Muscle of back (tissue), 11 donors: ENCODE results near the gene QRSL1. TPM values are rescaled to one million over a fixed set of nuclear protein-coding genes. Genes with fewer than 3 reads are reported as not detected.
A peak's percentile ranks its signal among the peaks of the same experiment; 100 is the strongest.
"Not testable (repeated sequence)": the region's sequence is repeated elsewhere in the genome, so short reads cannot be mapped to it uniquely, and the experiment has no call there.

ENCODE experiments used
- DNase-seq, 3 donors: peaks; one replicate each; pipeline versions ENCODE4 v3.0.0 to v3.0.0-alpha.2; 2013
- polyA plus RNA-seq, 10 donors: library from polyadenylated mRNA; unstranded; fragments of 120-200 nt; gene quantifications; one replicate each; pipeline ENCODE4 v1.2.1, GENCODE V29; 2013; ENCODE audit not compliant: insufficient read length in 10 of 10

Gene QRSL1
- polyA plus RNA-seq, 10 donors = 9.4 to 17.4 (median 13.1) TPM

DNA sequence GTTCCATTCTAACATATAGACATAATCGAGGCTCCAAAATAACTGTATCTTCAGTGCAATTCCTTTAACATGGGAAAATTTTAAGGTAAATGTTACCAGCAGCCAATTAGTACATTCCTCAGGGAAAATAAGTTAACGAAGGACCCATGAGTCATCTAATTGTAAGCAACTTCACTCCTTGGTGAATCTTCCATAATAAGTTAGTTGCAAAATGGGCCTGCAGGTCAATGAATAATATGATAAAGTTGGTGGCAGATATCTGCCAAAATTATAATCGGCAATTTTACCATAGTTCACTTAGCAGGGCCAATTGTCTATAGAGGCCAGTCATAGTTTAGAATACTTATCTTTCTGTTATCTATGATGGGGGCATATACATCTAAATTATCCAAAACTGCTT is 42.3 kb downstream of the QRSL1 start:
- DNase-seq = no peak

- DNase-seq = no peak
These were observed 45.3 kb downstream of the QRSL1 start for GRCh38 chr6:106674541-106675229.

DNA sequence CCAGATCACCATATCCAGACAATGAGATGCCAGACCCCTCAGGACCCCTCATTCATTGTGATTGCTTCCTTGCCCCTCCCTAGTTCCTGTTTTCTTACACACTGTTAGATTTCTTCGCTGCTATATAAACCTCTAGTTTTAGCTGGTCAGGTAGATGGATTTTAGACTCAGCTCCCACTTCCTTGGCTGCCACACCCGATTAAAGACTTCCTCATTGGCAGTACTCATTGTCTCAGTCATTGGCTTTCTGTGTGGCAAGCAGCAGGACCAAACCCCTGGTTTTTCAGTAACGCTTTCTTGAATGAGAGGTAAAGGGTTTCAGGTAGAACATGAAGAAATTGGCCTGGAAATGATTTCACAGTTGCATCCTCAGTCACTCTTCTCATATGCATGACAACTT is 47.9 kb downstream of the QRSL1 start:
- DNase-seq = no peak

DNA sequence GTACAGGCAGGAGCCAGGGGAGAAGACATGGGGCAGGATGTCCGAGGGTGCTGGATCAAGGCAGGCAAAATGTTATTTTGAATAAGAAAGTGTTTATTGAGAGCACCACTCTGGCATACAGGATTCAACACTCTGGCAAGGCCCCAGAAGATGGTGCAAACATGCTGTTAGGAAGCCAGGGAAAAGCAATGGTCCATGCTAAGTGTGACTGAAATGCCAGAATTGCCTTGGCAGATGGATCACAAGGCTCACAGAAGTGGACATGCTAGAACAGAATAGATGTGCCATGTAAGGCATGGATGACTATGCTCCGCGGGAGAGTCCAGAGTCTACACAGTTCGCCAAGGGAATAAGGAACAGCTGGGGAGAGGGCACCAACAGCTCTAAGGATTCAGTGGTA is 54.6 kb downstream of the QRSL1 start:
- no peak for DNase-seq

DNA sequence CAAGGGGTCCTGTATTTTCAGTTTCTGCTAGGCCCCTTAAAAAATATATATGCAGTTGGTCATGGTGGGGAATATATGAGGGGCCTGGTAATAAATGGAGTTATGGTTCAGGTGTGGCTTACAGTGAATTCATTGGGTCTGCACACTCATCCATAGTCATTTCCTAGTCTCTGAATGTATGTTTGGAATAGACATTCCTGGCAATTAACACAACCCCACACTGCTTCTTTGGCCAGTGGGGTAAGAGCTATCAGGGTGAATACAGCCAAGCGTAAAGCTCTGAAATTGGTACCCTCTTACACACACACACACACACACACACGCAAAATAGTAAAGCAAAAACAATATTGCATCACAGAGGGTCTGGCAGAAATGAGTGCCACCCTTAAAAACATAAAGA is 56.5 kb downstream of the QRSL1 start:
- peak in 1 of 3 donors; percentile 6 for DNase-seq

GRCh38 chr6:106688177-106688951 is 59.0 kb downstream of the QRSL1 start:
- no peak for DNase-seq

- DNase-seq = peak in 1 of 3 donors; percentile 27
These were observed 62.9 kb downstream of the QRSL1 start for GRCh38 chr6:106692112-106692818.

DNA sequence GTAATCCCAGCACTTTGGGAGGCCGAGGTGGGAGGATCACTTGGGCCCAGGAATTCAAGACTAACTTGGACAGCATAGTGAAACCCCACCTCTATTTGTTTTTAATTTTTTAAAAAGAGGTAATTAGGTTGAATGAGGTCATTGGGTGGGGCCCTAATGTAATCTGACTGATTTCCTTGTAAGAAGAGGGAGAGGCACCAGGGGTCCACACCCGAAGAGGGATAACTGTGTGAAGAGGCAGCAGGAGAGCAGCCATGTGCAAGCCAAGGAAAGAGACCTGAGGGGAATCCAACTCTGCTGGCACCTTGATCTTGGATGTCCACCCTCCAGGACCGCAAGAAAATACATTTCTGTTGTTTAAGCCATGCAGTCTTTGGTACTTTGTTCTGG is 63.4 kb downstream of the QRSL1 start:
- DNase-seq = no peak

GRCh38 chr6:106693418-106693817 is 64.0 kb downstream of the QRSL1 start:
- DNase-seq = peak in 1 of 3 donors; percentile 23

DNA sequence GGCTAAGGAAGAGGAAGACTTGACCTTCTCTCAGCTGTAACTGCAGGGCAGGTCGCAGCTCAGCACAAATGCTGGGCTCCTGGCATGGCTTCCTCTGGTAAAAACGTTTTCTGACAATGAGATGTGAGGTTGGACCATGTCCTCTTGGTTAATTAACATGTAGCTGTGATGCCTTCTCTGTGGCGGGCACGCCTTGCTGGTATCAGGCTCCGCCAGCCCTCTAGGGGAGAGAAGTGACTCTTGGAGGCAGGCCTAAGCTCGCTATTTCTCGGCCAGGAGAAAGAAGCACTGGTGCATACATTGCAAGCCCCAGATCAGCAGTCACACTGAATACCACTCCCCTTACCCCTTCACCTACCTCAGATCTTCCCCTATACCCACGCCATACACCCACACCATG is 65.0 kb downstream of the QRSL1 start:
- DNase-seq = no peak

DNA sequence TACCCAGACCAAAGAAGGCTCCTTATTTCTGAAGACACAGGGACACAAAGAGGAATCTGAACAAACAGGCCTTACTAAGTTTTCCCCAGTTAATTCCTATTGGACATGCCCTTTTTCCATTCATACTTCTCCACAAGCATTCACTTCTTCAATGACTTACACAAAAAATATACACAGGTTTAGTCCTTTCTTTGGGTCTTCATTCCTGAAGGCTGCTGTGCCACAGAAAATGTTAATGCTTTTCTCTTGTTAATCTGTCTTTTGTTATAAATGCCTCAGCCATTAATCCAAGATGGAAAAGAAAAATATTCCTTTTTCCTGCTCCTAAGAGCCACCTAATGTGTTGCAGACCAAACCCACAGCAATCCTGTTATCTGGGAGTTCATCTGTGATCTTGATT is 71.2 kb downstream of the QRSL1 start:
- no peak for DNase-seq

DNA sequence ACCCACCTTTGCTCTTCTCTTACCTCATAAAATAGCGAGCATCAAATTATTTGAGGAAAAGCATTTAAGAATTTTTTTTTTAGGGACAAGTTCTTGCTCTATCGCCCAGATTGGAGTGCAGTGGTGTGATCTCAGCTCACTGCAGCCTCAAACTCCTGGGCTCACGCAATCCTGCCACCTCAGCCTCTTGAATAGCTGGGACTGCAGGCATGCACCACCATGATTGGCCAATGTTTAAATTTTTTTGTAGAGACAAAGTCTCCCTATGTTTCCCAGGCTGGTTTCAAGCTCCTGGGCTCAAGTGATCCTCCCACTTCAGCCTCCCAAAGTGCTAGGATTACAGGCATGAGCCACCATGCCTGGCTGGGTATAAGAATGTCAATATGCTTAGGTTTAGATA is 71.8 kb downstream of the QRSL1 start:
- DNase-seq = not testable (repeated sequence)

GRCh38 chr6:106702046-106702445 is 72.7 kb downstream of the QRSL1 start:
- DNase-seq = no peak

- DNase-seq = peak in 1 of 3 donors; percentile 20
These were observed 73.2 kb downstream of the QRSL1 start for GRCh38 chr6:106702451-106703110.

GRCh38 chr6:106704327-106704726 is 74.9 kb downstream of the QRSL1 start:
- DNase-seq = no peak

DNA sequence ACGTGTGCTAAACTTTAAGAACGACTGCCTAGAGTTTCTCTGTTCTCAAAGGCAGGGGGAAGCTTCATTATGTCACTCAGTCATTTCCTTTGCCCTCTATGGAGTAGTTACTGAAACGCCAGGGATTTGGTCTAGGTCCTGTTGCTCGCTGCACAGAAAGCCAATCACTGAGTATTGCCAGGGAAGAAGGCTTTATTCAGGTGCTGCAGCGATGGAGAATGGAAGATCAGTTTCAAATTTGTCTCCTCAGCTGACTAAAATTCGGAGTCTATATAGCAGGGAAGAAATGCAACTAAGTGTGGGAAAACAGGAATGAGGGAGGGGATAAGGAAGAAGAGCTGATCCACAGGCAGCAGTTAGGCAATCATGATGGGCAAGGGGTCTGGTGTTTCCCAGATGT is 75.8 kb downstream of the QRSL1 start:
- DNase-seq = no peak

GRCh38 chr6:106710580-106710979 is 81.2 kb downstream of the QRSL1 start:
- DNase-seq = no peak

DNA sequence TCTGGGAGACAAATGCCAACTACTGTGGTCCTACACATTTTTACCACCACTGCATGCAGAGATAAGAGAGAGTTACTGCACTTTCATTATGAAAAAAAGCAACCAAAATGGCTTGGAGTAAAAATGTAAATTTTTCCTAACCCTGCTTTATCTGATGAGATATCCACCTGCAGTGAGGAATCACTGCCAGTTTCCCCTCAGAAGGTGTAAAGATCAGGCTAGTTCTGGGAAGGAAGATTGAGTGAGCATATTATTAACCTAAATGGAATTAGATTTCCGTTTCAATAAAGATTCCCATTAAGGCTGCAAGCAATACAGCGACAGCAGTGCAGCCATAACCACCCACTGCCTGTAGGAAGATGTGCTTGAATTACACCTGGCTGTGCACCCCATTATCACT is 84.9 kb downstream of the QRSL1 start:
- DNase-seq = no peak

GRCh38 chr6:106715922-106716321 is 86.5 kb downstream of the QRSL1 start:
- no peak for DNase-seq

- DNase-seq = no peak
These were observed 87.6 kb downstream of the QRSL1 start for GRCh38 chr6:106716966-106717365.
